ENCODE data around the gene PPM1K. TPM values are rescaled to one million over a fixed set of nuclear protein-coding genes. Genes with fewer than 3 reads are reported as not detected.

PPM1K gene
- total and polyA plus RNA-seq, 2 experiments from 2014 or later = 9.1 to 12.0 TPM

DNA sequence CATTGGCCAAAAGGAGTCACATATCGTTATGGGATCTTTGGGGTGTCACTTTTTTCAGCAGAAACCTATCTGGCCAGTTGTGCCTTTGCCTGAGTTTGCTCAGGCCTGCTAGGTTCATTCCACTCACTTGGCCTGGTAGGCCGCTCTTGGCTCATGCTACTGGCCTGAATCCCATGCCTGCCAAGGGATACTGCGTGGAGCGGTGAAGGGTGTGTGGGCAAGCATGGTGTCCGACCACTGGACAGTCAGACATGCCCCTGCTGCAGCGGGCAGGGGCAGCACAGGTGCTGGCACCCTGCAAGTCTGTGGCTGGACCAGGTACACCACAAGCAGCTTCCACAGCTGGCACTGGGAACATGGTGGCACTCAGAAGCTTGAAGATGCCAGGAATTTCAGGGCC, 11.3 kb upstream of the PPM1K start:
- no peaks in the 10 kb centered on the region for H3K79me2 ChIP-seq (replicated peaks; ENCODE audit: insufficient read depth)
- no peaks in the 10 kb centered on the region for H3K36me3 ChIP-seq (ENCODE audit: insufficient read depth)
- H3K4me2 ChIP-seq = no peak overlapping the region
- no peak overlapping the region for H2AFZ ChIP-seq
- H4K20me1 ChIP-seq (replicated peaks; ENCODE audit: insufficient read depth) = no peaks in the 10 kb centered on the region
- Mint-ChIP-seq H3K9me3 (no peaks in the 10 kb centered on the region), H3K4me3 (no peak overlapping the region), H3K36me3 (ENCODE audit: low read depth) (no peaks in the 10 kb centered on the region), H3K4me1 (no peaks in the 10 kb centered on the region), H3K27me3 (ENCODE audit: insufficient read depth, low read depth, poor library complexity) (peaks cover 6% of the 10 kb centered on the region), H3K27ac (no peak overlapping the region)
- no peak overlapping the region for H3K27ac ChIP-seq (ENCODE audit: low read depth)
- H3K4me3 ChIP-seq = no peak overlapping the region
- H3K4me1 ChIP-seq (ENCODE audit: insufficient read depth) = no peaks in the 10 kb centered on the region
- H3K9me2 ChIP-seq (ENCODE audit: insufficient read depth) = no peaks in the 10 kb centered on the region
- no peaks in the 10 kb centered on the region for H3F3A ChIP-seq (replicated peaks; ENCODE audit: low read depth)
- no peak for DNase-seq (ENCODE audit: low spot score)
- ATAC-seq = no peak
- no peaks in the 10 kb centered on the region for H3K27me3 ChIP-seq (ENCODE audit: insufficient read depth)
- TF ChIP-seq ETS1 (IDR thresholded peaks at IDR 0.05) = no peak
- TF ChIP-seq EZH2 (IDR thresholded peaks at IDR 0.05; ENCODE audit: low read depth, unreplicated experiment) = no peak
- no peak for TF ChIP-seq POLR2AphosphoS5 (IDR thresholded peaks at IDR 0.05; ENCODE audit: low read depth)
- TF ChIP-seq ZNF462 (CRISPR knock-in tag; IDR thresholded peaks at IDR 0.05) = no peak
- TF ChIP-seq, protein P1, sequence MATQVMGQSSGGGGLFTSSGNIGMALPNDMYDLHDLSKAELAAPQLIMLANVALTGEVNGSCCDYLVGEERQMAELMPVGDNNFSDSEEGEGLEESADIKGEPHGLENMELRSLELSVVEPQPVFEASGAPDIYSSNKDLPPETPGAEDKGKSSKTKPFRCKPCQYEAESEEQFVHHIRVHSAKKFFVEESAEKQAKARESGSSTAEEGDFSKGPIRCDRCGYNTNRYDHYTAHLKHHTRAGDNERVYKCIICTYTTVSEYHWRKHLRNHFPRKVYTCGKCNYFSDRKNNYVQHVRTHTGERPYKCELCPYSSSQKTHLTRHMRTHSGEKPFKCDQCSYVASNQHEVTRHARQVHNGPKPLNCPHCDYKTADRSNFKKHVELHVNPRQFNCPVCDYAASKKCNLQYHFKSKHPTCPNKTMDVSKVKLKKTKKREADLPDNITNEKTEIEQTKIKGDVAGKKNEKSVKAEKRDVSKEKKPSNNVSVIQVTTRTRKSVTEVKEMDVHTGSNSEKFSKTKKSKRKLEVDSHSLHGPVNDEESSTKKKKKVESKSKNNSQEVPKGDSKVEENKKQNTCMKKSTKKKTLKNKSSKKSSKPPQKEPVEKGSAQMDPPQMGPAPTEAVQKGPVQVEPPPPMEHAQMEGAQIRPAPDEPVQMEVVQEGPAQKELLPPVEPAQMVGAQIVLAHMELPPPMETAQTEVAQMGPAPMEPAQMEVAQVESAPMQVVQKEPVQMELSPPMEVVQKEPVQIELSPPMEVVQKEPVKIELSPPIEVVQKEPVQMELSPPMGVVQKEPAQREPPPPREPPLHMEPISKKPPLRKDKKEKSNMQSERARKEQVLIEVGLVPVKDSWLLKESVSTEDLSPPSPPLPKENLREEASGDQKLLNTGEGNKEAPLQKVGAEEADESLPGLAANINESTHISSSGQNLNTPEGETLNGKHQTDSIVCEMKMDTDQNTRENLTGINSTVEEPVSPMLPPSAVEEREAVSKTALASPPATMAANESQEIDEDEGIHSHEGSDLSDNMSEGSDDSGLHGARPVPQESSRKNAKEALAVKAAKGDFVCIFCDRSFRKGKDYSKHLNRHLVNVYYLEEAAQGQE (IDR thresholded peaks at IDR 0.05; ENCODE audit: unreplicated experiment) = no peak
- no peak for TF ChIP-seq CREB1 (CRISPR knock-in tag; IDR thresholded peaks at IDR 0.05; ENCODE audit: low read depth)
- no peak for TF ChIP-seq JUNB (IDR thresholded peaks at IDR 0.05; ENCODE audit: unreplicated experiment)
- TF ChIP-seq, protein P2, sequence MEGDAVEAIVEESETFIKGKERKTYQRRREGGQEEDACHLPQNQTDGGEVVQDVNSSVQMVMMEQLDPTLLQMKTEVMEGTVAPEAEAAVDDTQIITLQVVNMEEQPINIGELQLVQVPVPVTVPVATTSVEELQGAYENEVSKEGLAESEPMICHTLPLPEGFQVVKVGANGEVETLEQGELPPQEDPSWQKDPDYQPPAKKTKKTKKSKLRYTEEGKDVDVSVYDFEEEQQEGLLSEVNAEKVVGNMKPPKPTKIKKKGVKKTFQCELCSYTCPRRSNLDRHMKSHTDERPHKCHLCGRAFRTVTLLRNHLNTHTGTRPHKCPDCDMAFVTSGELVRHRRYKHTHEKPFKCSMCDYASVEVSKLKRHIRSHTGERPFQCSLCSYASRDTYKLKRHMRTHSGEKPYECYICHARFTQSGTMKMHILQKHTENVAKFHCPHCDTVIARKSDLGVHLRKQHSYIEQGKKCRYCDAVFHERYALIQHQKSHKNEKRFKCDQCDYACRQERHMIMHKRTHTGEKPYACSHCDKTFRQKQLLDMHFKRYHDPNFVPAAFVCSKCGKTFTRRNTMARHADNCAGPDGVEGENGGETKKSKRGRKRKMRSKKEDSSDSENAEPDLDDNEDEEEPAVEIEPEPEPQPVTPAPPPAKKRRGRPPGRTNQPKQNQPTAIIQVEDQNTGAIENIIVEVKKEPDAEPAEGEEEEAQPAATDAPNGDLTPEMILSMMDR (conservative IDR thresholded peaks at IDR 0.05; ENCODE audit: low read depth in 2 of 2) = no peak
- no peak for TF ChIP-seq EZH2phosphoT487 (IDR thresholded peaks at IDR 0.05; ENCODE audit: unreplicated experiment)
- no peak for TF ChIP-seq ZNF114 (CRISPR knock-in tag; IDR thresholded peaks at IDR 0.05)
- TF ChIP-seq ZNF331 (CRISPR knock-in tag; IDR thresholded peaks at IDR 0.05; ENCODE audit: low read depth) = no peak
- no peak for TF ChIP-seq NANOG (IDR thresholded peaks at IDR 0.05; ENCODE audit: borderline replicate concordance)
- no peak for TF ChIP-seq STAT1 (IDR thresholded peaks at IDR 0.05; ENCODE audit: unreplicated experiment)

Data from GM23338 (cell line).